Epithelial cell of esophagus (primary cell): ENCODE data around the gene SDC3.

Experiments
- DNase-seq: peaks from one replicate; pipeline ENCODE4 v3.0.0; 2010; ENCODE audit warnings: low read depth
- H3K4me3 ChIP-seq: 2 replicates; pipeline ENCODE4 v1.5.1; 2011; ENCODE audit warnings: mild to moderate bottlenecking, low read length, control low read depth
- TF ChIP-seq, protein P1 (sequence below): IDR thresholded peaks from 2 replicates; pipeline ENCODE4 v1.5.1; 2011; ENCODE audit warnings: low read depth, mild to moderate bottlenecking, low read length, control low read depth, inconsistent platforms; ENCODE audit not compliant: insufficient read depth; ENCODE audit errors: missing control alignments

The SDC3 gene

DNA sequence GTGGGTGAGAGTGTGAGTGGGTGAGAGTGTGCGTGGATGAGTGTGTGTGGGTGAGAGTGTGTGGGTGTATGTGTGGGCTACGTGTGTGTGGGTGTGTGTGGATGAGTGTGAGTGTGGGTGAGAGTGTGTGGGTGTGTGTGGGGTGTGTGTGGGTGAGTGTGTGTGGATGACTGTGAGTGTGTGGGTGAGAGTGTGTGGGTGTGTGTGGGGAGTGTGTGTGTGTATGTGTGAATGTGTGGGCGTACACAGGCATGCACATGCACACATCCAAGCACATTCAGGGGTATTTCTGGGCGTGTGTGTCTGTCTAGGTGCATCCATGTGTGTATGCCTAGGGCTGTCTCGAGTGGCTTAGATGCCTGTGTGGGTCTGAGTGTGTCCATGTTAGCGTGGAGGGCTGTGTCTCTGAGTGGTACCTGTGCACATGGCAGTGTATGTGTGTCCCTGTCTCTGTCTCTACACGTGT lies 14.0 kb downstream of the SDC3 start:
- TF ChIP-seq, protein P1, sequence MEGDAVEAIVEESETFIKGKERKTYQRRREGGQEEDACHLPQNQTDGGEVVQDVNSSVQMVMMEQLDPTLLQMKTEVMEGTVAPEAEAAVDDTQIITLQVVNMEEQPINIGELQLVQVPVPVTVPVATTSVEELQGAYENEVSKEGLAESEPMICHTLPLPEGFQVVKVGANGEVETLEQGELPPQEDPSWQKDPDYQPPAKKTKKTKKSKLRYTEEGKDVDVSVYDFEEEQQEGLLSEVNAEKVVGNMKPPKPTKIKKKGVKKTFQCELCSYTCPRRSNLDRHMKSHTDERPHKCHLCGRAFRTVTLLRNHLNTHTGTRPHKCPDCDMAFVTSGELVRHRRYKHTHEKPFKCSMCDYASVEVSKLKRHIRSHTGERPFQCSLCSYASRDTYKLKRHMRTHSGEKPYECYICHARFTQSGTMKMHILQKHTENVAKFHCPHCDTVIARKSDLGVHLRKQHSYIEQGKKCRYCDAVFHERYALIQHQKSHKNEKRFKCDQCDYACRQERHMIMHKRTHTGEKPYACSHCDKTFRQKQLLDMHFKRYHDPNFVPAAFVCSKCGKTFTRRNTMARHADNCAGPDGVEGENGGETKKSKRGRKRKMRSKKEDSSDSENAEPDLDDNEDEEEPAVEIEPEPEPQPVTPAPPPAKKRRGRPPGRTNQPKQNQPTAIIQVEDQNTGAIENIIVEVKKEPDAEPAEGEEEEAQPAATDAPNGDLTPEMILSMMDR, result no peak
- DNase-seq, result no peak

DNA sequence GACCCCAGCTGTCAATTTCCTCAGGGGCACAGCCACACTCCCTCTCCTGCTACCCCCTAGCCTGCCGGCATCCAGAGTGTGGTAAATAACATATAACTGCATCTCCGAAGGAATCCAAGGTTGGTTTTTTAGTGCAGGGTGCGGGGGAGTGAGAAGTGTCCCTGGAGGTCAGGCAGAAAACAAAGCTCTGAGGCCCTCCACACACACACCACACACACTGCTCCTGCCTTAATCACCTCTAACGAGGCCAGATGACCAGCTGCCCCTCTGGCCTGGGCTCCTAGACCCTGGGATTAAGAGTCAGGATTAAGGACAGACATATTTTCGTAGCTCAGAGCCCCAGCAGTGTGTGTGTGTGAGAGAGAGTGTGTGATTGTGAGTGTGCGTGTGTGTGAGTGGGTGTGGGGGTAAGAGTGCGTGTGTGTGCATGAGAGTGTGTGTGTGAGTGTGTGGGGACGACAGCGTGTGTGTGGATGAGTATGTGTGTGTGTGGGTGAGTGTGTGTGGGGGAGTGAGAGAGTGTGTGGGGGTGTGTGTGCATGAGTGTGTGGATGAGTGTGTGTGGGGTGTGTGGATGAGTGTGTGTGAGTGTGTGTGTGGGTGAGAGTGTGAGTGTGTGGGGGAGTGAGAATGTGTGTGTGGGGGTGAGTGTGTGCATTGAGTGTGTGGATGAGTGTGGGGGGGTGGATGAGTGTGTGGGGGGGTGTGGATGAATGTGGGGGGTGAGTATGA lies 14.6 kb downstream of the SDC3 start:
- TF ChIP-seq, protein P1, result no peak
- no peak for DNase-seq
- no peak overlapping the region for H3K4me3 ChIP-seq

More for the DNA sequence above, 14.0 kb downstream of the SDC3 start:
- H3K4me3 ChIP-seq, result no peak overlapping the region

DNA sequence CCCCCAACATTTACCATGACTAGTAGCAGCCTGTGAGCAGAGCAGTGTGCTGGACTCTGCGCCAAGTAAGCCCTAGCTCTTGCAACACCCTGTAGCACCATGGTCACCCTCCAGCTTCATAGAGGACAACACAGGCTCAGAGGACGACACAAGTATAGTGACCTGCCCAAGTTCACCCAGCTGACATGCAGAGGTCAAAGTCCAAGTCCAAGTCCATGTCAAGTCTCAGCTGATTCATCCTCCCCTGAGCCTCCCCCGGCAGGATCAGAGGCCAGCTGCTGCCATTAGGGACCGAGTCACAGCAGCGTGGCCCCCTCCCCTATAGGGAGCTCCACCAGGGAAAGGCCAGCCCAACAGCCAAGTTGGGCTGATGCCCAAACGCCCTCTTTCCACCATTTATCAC lies 15.9 kb downstream of the SDC3 start:
- DNase-seq, result no peak
- H3K4me3 ChIP-seq, result no peak overlapping the region
- TF ChIP-seq, protein P1, result no peak

DNA sequence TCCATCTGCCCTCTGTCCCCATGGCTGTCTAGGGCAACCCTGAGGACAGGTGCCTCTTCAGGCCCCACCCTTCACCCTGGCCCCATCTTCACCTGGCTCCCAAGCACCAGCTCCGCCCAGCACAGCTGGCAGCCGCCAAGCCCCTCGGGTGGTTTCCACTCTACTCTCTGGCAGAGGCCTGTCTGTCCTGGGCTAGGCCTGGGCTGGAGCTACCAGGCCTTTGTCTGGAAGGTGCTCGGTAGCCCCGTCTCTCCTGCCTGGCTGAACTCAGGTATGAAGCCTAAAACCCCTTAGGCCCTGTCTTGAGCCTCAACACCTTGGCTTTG lies 17.4 kb downstream of the SDC3 start:
- TF ChIP-seq, protein P1, result no peak
- no peak overlapping the region for H3K4me3 ChIP-seq
- no peak for DNase-seq

DNA sequence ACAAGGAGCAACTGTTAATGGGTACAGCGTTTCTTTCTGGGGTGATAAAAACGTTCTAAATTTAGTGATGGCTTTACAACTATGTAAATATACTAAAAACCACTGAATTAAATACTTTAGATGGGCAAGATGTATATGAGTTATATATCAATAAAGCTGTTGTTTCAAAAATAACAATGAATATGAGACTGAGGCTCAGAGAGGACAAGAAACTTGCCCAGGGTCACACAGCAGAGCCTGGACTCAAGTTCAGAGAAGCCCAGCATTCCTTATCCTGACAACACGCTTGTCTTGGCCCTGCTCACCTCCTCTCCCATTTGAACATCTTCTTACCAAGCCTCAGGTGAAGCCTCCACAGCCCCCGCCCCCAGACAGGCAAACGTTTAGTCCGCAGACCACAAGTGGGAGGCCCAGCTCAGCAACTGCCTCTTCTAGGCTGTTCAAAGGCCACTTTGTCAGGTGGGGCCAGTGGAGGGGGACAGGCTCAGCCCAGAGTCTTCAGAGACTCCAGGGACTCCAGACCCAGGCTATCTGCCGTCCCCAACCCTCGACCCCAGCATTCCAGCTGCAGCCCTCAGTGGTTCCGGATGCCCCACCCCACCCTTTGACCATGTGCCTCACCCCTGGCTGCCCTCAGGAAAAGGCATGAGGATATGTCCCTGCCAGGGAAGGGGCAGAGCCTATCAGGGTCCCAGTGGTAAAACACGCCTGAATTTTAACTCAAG lies 17.9 kb downstream of the SDC3 start:
- DNase-seq, result no peak
- TF ChIP-seq, protein P1, result no peak
- no peak overlapping the region for H3K4me3 ChIP-seq

DNA sequence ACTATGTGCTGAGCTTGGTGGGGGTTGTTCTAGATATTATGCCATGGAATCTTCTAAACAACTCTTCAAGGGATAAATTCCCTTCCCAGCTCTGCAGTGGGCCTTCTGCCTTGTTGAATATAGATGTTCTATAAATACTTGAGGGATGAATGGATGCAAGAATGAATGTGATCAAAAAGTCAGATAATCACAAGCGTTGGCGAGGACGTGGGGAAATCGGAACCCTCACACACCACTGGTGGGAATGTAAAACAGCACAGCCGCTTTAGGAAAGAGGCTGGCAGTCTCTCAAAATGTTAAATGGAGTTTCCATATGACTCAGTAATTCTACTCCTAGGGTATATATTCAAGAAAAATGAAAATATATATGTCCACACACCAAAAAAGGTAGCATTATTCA lies 19.0 kb downstream of the SDC3 start:
- TF ChIP-seq, protein P1, result no peak
- DNase-seq, result no peak
- H3K4me3 ChIP-seq, result no peak overlapping the region
